IMR-90 (cell line): Measurements from ENCODE around the gene RHBDD1. TPM values are rescaled to one million over a fixed set of nuclear protein-coding genes. Genes with fewer than 3 reads are reported as not detected.
A peak's percentile ranks its signal among the peaks of the same experiment; 100 is the strongest.

Source experiments
- ATAC-seq: fragments of 200-7000 bp; cut with Tn5 transposase; 2 replicates; pipeline ENCODE4 v1.9.1; 2020; ENCODE audit warnings: low read depth, mild to moderate bottlenecking, moderate library complexity
- BruUV-seq: library from RNA; stranded (reverse); fragments of 400-500 nt; replicated peaks from 2 replicates; lab custom pipeline; 2021; lab: Mats Ljungman, UMichigan
- CTCF ChIA-PET: fragments of 300-600 bp; formaldehyde crosslinking; extraction: SDS; loops from one replicate; lab custom pipeline; 2021; ENCODE audit warnings: antibody characterized with exemption; lab: Yijun Ruan, JAX
- POLR2A ChIA-PET: fragments of 300-600 bp; sonication (Branson Sonifier 250); formaldehyde crosslinking; loops from one replicate; lab custom pipeline; 2022; ENCODE audit warnings: antibody characterized with exemption; ENCODE audit not compliant: unreplicated experiment; lab: Charles Lee
- DNase-seq: peaks from one replicate; pipeline ENCODE4 v3.0.0; 2013
- H2AFZ ChIP-seq: replicated peaks from 2 replicates; pipeline ENCODE3; 2013; ENCODE audit warnings: low read length, mild to moderate bottlenecking; ENCODE audit not compliant: poor library complexity
- H2AK5ac ChIP-seq: 2 replicates; pipeline ENCODE4 v1.6.1; 2013; ENCODE audit warnings: low read depth, low read length, inconsistent platforms
- H2AK9ac ChIP-seq: replicated peaks from 2 replicates; pipeline ENCODE3; 2013; ENCODE audit warnings: mild to moderate bottlenecking, low read depth, low read length, moderate library complexity; ENCODE audit not compliant: poor library complexity
- H2BK120ac ChIP-seq: 2 replicates; pipeline ENCODE4 v1.6.1; 2013; ENCODE audit warnings: low read depth, low read length, inconsistent platforms
- H2BK15ac ChIP-seq: 3 replicates; pipeline ENCODE4 v1.6.1; 2013; ENCODE audit warnings: low read depth, low read length, inconsistent platforms
- H2BK20ac ChIP-seq: 2 replicates; pipeline ENCODE4 v1.6.1; 2013; ENCODE audit warnings: low read depth, mild to moderate bottlenecking, inconsistent platforms, low read length, moderate library complexity
- H2BK5ac ChIP-seq: 2 replicates; pipeline ENCODE4 v1.6.1; 2013; ENCODE audit warnings: mild to moderate bottlenecking, low read depth, low read length, inconsistent platforms; ENCODE audit not compliant: poor library complexity, severe bottlenecking
- H3K14ac ChIP-seq: replicated peaks from 2 replicates; pipeline ENCODE4 v1.6.1; 2013; ENCODE audit warnings: low read depth, low read length, inconsistent platforms
- H3K18ac ChIP-seq: 2 replicates; pipeline ENCODE4 v1.6.1; 2013; ENCODE audit warnings: low read depth, low read length, control low read depth
- H3K23ac ChIP-seq: 2 replicates; pipeline ENCODE4 v1.6.1; 2013; ENCODE audit warnings: low read depth, low read length, inconsistent platforms
- H3K27ac ChIP-seq: 2 replicates; pipeline ENCODE4 v1.5.1; 2013; ENCODE audit warnings: mild to moderate bottlenecking, control low read depth, low read length; ENCODE audit not compliant: insufficient read depth
- H3K27me3 ChIP-seq: 2 replicates; pipeline ENCODE4 v1.6.1; 2013; ENCODE audit warnings: low read length; ENCODE audit not compliant: control insufficient read depth, insufficient read depth
- H3K36me3 ChIP-seq: 2 replicates; pipeline ENCODE4 v1.6.1; 2013; ENCODE audit warnings: low read length, mixed read lengths; ENCODE audit not compliant: control insufficient read depth, insufficient read depth
- H3K4ac ChIP-seq: 2 replicates; pipeline ENCODE4 v1.6.1; 2013; ENCODE audit warnings: low read depth, low read length, inconsistent platforms
- H3K4me1 ChIP-seq: 2 replicates; pipeline ENCODE4 v1.6.1; 2013; ENCODE audit warnings: low read length, mixed read lengths; ENCODE audit not compliant: control insufficient read depth, insufficient read depth
- H3K4me2 ChIP-seq: 2 replicates; pipeline ENCODE4 v1.6.1; 2013; ENCODE audit warnings: low read depth, mild to moderate bottlenecking, control low read depth, low read length, moderate library complexity
- H3K4me3 ChIP-seq: 2 replicates; pipeline ENCODE4 v1.5.1; 2013; ENCODE audit warnings: low read depth, mild to moderate bottlenecking, control low read depth, low read length, moderate library complexity; ENCODE audit not compliant: insufficient read depth
- H3K56ac ChIP-seq: 2 replicates; pipeline ENCODE4 v1.6.1; 2013; ENCODE audit warnings: low read length, inconsistent platforms; ENCODE audit not compliant: insufficient read depth; ENCODE audit errors: extremely low read depth
- H3K79me1 ChIP-seq, 2 experiments: 2 replicates each; pipeline ENCODE4 v1.6.1; 2013; ENCODE audit warnings: low read length in 2 of 2, inconsistent platforms in 1 of 2, low read depth in 1 of 2
- H3K9ac ChIP-seq: 2 replicates; pipeline ENCODE4 v1.6.1; 2013; ENCODE audit warnings: low read depth, low read length, control low read depth
- H3K9me1 ChIP-seq: 2 replicates; pipeline ENCODE4 v1.6.1; 2013; ENCODE audit warnings: low read length, inconsistent platforms; ENCODE audit not compliant: insufficient read depth
- H3K9me3 ChIP-seq: 2 replicates; pipeline ENCODE4 v1.6.1; 2013; ENCODE audit warnings: low read length; ENCODE audit not compliant: control insufficient read depth, insufficient read depth
- H4K20me1 ChIP-seq: 2 replicates; pipeline ENCODE4 v1.6.1; 2013; ENCODE audit warnings: low read length, inconsistent platforms; ENCODE audit not compliant: insufficient read depth
- H4K5ac ChIP-seq: 2 replicates; pipeline ENCODE4 v1.6.1; 2013; ENCODE audit warnings: mild to moderate bottlenecking, low read depth, low read length, control low read depth
- H4K8ac ChIP-seq, 2 experiments: 2 replicates each; pipeline ENCODE4 v1.6.1; 2013; ENCODE audit warnings: low read depth in 2 of 2, low read length in 2 of 2, control low read depth in 1 of 2, inconsistent platforms in 1 of 2
- H4K91ac ChIP-seq: 2 replicates; pipeline ENCODE4 v1.6.1; 2013; ENCODE audit warnings: low read depth, low read length, inconsistent platforms; ENCODE audit not compliant: insufficient read depth
- BHLHE40 ChIP-seq: fragments of 150-350 bp; IDR thresholded peaks from 2 replicates; pipeline ENCODE4 v1.6.1; 2016; ENCODE audit warnings: mild to moderate bottlenecking, low read depth, low read length
- CEBPB ChIP-seq: IDR thresholded peaks from 2 replicates; pipeline ENCODE4 v1.6.1; 2012; ENCODE audit warnings: low read depth, low read length, improper control_type of control experiment
- MAFK ChIP-seq: IDR thresholded peaks from 2 replicates; pipeline ENCODE4 v1.6.1; 2012; ENCODE audit warnings: low read depth, low read length, improper control_type of control experiment
- MXI1 ChIP-seq: IDR thresholded peaks from 2 replicates; pipeline ENCODE4 v1.6.1; 2012; ENCODE audit warnings: low read depth, mild to moderate bottlenecking, low read length, moderate library complexity, borderline replicate concordance
- NFE2L2 ChIP-seq: fragments of 150-350 bp; IDR thresholded peaks from 2 replicates; pipeline ENCODE4 v1.6.1; 2016; ENCODE audit warnings: low read depth, mild to moderate bottlenecking, low read length
- POLR2A ChIP-seq: IDR thresholded peaks from 2 replicates; pipeline ENCODE4 v1.6.1; 2012; ENCODE audit warnings: mild to moderate bottlenecking, low read depth, low read length
- RCOR1 ChIP-seq: IDR thresholded peaks from 2 replicates; pipeline ENCODE4 v1.6.1; 2012; ENCODE audit warnings: mild to moderate bottlenecking, low read length, improper control_type of control experiment; ENCODE audit not compliant: insufficient replicate concordance
- RFX5 ChIP-seq: IDR thresholded peaks from 2 replicates; pipeline ENCODE4 v1.8.0; 2012; ENCODE audit warnings: low read depth, mild to moderate bottlenecking, low read length, moderate library complexity
- SMC3 ChIP-seq: fragments of 150-350 bp; IDR thresholded peaks from 2 replicates; pipeline ENCODE4 v1.6.1; 2016; ENCODE audit warnings: low read depth, mild to moderate bottlenecking, antibody characterized with exemption, low read length, moderate library complexity
- dilution Hi-C: fragments of 300-500 bp; cut with HindIII; formaldehyde crosslinking; loops from one replicate; pipeline ENCODE4 v1.14.3; 2018; ENCODE audit warnings: low sequenced_read_pairs; ENCODE audit not compliant: unreplicated experiment
- in situ Hi-C: fragments of 300-500 bp; cut with MboI; formaldehyde crosslinking; loops from 3 replicates; pipeline ENCODE4 v1.14.3; 2019; ENCODE audit warnings: low sequenced_read_pairs, inconsistent platforms, mixed read lengths
- intact Hi-C: fragments of 100-400 bp; cut with micrococcal nuclease; formaldehyde crosslinking; loops from 2 replicates; pipeline ENCODE4 v1.10.0; 2022
- polyA plus RNA-seq, 3 experiments: library from polyadenylated mRNA; depleted of rRNA; stranded (reverse); fragments of >200 nt; gene quantifications; 2 replicates each; pipeline ENCODE4 v1.2.3, GENCODE V29; 2012; ENCODE audit warnings: low replicate concordance in 1 of 3
- total RNA-seq: library from RNA; depleted of rRNA; stranded (reverse); fragments of >200 nt; gene quantifications from 2 replicates; pipeline ENCODE4 v1.2.3, GENCODE V29; 2012
- TF ChIP-seq, protein P1 (sequence below): fragments of 150-350 bp; IDR thresholded peaks from 2 replicates; pipeline ENCODE4 v1.6.1; 2016; ENCODE audit warnings: low read depth, mild to moderate bottlenecking, low read length, moderate library complexity, borderline replicate concordance

Gene RHBDD1
- total and polyA plus RNA-seq, 2 of the 4 experiments (the other 2 are of a cell fraction), result 9.7 to 14.0 TPM

DNA sequence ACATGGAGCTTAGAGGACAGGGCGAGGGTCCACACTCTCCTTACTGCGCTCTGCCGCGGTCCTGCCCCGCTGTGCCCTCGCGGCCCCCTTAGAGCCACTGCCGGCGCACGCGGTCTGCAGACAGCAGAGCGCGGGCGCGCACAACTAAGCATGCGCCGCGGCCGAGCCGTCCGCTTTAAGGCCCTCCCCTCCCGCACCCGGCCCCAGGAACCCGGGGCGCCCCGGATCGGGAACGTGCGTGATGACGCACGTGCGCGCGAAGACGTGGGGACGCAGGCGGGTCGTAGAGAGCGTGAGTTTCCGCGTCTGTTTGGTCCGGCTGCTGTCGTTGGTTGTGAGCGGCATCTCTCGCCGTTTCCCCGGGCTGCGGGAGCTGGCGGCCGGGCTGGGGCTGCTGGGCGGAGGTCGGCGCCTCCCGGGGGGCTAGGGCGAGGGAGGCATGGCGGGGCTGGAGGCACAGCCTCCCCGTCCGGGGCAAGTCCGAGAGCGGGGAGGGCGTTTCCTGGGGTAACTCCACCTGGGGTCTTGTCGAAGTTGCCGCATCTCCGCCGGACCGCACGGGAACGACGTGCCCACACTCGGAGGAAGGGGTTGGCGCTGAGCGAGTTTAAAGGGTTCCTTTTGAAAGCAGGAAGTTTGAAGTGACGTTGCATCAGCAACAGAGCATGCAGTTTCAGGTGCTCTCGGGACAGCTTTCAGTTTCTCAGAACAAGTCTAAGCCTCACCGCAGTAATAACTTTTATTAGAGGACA lies at the start of gene RHBDD1 (continued):
- no peak for TF ChIP-seq RCOR1
- peak; percentile 79 for TF ChIP-seq MXI1
- TF ChIP-seq MAFK, result no peak
- TF ChIP-seq NFE2L2, result no peak
- TF ChIP-seq POLR2A, result peak; percentile 92
- no peak for TF ChIP-seq RFX5
- peak; percentile 93 for TF ChIP-seq BHLHE40
- TF ChIP-seq SMC3, result 0 out of 2 replicates have a peak, but pooled peaks have one; percentile 1

DNA sequence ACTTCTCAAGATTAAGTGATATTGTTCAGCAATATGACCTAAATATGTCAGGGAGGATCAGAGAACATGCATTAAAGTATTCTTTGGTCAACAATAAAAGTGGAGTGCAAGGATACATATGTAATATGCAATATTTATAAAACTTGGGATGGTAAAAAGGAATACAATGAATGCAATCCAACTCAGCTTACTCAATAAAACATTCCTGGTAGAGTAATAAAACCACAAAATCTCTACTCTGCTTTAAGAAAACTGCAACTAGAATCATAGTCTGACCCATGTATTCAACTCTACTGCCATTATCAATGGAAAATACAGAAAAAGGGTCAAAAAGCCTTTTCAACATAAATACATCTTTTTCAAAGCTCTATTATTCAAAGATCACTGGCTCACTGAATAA lies 47.8 kb upstream of the RHBDD1 start:
- Histone ChIP-seq H3K27ac (no peak overlapping the region), H3K36me3 (peaks cover 32% of the 10 kb centered on the region), H3K4me2 (peak overlapping the region; percentile 36), H3K27me3 (no peaks in the 10 kb centered on the region), H3K18ac (no peak overlapping the region), H2BK120ac (no peak overlapping the region), H3K9ac (no peak overlapping the region), H2BK20ac (no peak overlapping the region), H4K5ac (no peak overlapping the region), H2AK9ac (no peak overlapping the region), H4K20me1 (peaks cover 46% of the 10 kb centered on the region), H3K79me1 (peaks cover 3 to 24% of the 10 kb centered on the region in 2 experiments; a peak in 3 of 4 replicates), H3K14ac (no peak overlapping the region), H3K4ac (no peak overlapping the region), H3K4me1 (peaks cover 13% of the 10 kb centered on the region), H3K56ac (no peak overlapping the region), H3K4me3 (no peak overlapping the region), H2AFZ (no peak overlapping the region), H3K9me3 (0 out of 2 replicates have a peak, but pooled peaks cover 2% of the 10 kb centered on the region), H3K9me1 (peaks cover 13% of the 10 kb centered on the region), H4K8ac (no peak overlapping the region), H2BK15ac (no peak overlapping the region), H3K23ac (no peak overlapping the region), H2AK5ac (no peak overlapping the region), H4K91ac (no peak overlapping the region), H2BK5ac (peak overlapping the region; percentile 66)
- intact Hi-C loops, result no loop called here
- ChIA-PET POLR2A (no interaction called here), CTCF (interaction anchor here (0.7 to 1.3 kb wide), 2 partner anchors 137 to 364 kb away, joined by 3 to 4 read pairs; no protein-coding TSS in a partner anchor)
- peak; percentile 39 for DNase-seq
- in situ Hi-C loops, result loop anchor here (25.0 kb wide), 1 partner anchor 1676 kb away; no protein-coding TSS in a partner anchor
- no peak for ATAC-seq
- BruUV-seq, result no TSS peak
- dilution Hi-C loops, result no loop called here
- 0 out of 2 replicates have a peak, but pooled peaks have one; percentile 15 for TF ChIP-seq CEBPB
- TF ChIP-seq, protein P1, sequence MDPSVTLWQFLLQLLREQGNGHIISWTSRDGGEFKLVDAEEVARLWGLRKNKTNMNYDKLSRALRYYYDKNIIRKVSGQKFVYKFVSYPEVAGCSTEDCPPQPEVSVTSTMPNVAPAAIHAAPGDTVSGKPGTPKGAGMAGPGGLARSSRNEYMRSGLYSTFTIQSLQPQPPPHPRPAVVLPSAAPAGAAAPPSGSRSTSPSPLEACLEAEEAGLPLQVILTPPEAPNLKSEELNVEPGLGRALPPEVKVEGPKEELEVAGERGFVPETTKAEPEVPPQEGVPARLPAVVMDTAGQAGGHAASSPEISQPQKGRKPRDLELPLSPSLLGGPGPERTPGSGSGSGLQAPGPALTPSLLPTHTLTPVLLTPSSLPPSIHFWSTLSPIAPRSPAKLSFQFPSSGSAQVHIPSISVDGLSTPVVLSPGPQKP, result no peak
